ENCODE results near the gene CD27.

DNA sequence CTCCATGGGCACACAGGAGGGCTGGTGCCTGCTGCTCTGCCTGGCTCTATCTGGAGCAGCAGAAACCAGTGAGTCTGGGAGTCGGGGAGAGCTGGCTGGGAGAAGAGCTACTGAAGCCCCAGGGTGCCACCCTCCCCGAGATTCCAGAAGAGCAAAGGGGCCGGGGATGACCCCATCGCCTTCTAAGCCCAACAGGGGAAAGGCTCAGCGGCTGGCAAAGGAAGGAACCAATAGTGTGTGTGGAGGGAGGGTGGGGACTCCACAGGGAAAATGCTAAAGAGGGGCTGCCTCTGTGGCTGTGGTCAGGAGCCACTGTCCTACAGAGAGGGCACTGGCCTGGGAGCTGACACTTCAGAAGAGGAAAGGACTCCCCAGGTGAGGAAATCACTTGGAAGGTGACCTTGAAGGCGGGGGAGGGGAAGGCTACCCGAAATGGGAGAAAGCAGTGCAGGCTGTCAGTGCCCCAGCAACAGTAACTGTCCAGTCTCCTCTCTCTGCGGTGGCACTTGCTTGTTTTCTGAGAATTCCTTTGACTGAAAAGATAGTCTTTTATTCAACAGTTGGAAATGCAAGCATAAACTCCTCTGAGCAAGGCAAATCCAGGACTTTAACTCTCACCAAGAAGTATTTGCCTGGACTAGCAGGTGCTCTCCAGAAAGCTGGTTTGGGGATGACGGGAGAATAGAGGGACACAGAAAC lies 7.6 kb downstream of the CD27 start:
- TF ChIP-seq POLR2A (IDR thresholded peaks at IDR 0.05), result no peak
- TF ChIP-seq, protein P1, sequence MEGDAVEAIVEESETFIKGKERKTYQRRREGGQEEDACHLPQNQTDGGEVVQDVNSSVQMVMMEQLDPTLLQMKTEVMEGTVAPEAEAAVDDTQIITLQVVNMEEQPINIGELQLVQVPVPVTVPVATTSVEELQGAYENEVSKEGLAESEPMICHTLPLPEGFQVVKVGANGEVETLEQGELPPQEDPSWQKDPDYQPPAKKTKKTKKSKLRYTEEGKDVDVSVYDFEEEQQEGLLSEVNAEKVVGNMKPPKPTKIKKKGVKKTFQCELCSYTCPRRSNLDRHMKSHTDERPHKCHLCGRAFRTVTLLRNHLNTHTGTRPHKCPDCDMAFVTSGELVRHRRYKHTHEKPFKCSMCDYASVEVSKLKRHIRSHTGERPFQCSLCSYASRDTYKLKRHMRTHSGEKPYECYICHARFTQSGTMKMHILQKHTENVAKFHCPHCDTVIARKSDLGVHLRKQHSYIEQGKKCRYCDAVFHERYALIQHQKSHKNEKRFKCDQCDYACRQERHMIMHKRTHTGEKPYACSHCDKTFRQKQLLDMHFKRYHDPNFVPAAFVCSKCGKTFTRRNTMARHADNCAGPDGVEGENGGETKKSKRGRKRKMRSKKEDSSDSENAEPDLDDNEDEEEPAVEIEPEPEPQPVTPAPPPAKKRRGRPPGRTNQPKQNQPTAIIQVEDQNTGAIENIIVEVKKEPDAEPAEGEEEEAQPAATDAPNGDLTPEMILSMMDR (IDR thresholded peaks at IDR 0.05), result no peak
- no peak for TF ChIP-seq POLR2AphosphoS5 (IDR thresholded peaks at IDR 0.05)

All from transverse colon (tissue), 4 donors.